Fibroblast of villous mesenchyme (primary cell): ENCODE measurements around the gene TRPC6. TPM values are rescaled to one million over a fixed set of nuclear protein-coding genes. Genes with fewer than 3 reads are reported as not detected.
"Not testable (repeated sequence)": the region's sequence is repeated elsewhere in the genome, so short reads cannot be mapped to it uniquely, and the experiment has no call there.

ENCODE experiments used
- DNase-seq: peaks from one replicate; pipeline ENCODE4 v3.0.0-alpha.2; 2010; ENCODE audit warnings: low read depth
- H3K4me3 ChIP-seq: 2 replicates; pipeline ENCODE4 v1.5.1; 2011; ENCODE audit warnings: low read depth, mild to moderate bottlenecking, low read length
- total RNA-seq: library from RNA; depleted of rRNA; stranded (reverse); fragments of >200 nt; gene quantifications from 2 replicates; pipeline ENCODE4 v1.2.3, GENCODE V29; 2012
- TF ChIP-seq, protein P1 (sequence below): IDR thresholded peaks from 2 replicates; pipeline ENCODE4 v1.5.1; 2012; ENCODE audit warnings: low read depth, mild to moderate bottlenecking, low read length; ENCODE audit not compliant: insufficient read depth

The TRPC6 gene
- total RNA-seq, 1 donor: 35.8 TPM

DNA sequence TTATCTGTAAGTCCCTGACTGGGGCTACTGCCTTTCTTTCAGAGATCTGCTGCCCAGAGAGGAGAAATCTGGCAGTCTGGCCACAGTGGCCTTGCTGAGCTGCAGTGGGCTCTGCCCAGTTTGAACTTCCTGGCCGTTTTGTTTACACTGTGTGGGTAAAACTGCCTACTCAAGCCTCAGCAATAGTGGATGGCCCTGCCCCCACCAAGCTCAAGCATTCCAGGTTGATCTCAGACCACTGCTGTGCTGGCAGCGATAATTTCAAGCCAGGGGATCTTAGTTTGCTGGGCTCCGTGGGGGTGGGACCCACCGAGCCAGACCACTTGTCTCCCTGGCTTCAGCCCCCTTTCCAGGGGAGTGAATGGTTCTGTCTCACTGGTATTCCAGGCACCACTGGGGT, 117.5 kb downstream of the TRPC6 start:
- H3K4me3 ChIP-seq: no peak overlapping the region
- TF ChIP-seq, protein P1, sequence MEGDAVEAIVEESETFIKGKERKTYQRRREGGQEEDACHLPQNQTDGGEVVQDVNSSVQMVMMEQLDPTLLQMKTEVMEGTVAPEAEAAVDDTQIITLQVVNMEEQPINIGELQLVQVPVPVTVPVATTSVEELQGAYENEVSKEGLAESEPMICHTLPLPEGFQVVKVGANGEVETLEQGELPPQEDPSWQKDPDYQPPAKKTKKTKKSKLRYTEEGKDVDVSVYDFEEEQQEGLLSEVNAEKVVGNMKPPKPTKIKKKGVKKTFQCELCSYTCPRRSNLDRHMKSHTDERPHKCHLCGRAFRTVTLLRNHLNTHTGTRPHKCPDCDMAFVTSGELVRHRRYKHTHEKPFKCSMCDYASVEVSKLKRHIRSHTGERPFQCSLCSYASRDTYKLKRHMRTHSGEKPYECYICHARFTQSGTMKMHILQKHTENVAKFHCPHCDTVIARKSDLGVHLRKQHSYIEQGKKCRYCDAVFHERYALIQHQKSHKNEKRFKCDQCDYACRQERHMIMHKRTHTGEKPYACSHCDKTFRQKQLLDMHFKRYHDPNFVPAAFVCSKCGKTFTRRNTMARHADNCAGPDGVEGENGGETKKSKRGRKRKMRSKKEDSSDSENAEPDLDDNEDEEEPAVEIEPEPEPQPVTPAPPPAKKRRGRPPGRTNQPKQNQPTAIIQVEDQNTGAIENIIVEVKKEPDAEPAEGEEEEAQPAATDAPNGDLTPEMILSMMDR: no peak
- no peak for DNase-seq

DNA sequence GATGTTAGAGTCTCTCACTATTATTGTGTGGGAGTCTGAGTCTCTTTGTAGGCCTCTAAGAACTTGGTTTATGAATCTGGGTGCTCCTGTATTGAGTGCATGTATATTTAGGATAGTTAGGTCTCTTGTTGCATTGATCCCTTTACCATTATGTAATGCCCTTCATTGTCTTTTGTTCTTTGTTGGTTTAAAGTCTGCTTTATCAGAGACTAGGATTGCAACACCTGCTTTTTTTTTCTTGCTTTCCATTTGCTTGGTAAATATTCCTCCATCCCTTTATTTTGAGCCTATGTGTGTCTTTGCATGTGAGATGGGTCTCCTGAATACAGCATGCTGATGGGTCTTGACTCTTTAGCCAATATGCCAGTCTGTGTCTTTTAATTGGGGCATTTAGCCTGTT, 119.4 kb downstream of the TRPC6 start:
- not testable (repeated sequence) for H3K4me3 ChIP-seq, DNase-seq

DNA sequence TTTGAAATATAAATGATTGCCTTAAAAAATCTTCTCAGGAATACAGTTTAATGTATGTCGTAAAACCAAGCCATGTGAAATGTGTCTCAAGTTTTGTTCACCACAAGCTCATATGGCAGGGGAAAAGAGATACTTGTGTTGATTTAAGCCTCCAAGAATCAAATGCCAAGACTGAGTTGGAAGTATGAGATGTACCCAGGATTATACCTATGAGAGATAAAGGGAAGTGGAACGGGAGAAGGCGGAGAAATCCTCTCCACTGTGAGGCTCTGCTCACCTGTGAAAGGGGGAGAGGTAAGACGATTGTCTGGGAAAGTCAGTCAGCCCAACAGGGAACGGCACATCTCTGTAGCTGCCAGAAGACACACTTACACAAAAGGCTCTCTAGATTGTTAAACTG, 124.8 kb downstream of the TRPC6 start:
- no peak for DNase-seq
- TF ChIP-seq, protein P1: no peak
- H3K4me3 ChIP-seq: no peak overlapping the region

DNA sequence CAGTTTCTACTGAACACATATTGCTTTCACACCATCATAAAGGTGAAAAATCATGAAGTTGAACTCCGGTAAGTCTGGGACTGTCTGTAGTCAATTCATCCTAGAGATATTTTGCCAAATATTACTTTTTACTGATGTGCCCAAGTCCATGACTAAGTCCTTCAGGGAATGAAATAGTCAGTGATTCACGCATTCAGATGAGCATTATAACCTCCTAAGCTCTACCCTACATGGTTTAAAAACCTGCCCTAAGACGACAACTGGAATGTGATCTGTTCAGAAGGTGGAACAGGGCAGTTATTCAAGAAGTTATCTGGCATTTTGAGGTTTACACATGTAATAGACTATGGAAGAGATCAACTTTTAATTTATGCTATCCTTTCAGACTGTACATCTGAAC, 125.6 kb downstream of the TRPC6 start:
- no peak for DNase-seq
- TF ChIP-seq, protein P1: no peak
- H3K4me3 ChIP-seq: no peak overlapping the region

DNA sequence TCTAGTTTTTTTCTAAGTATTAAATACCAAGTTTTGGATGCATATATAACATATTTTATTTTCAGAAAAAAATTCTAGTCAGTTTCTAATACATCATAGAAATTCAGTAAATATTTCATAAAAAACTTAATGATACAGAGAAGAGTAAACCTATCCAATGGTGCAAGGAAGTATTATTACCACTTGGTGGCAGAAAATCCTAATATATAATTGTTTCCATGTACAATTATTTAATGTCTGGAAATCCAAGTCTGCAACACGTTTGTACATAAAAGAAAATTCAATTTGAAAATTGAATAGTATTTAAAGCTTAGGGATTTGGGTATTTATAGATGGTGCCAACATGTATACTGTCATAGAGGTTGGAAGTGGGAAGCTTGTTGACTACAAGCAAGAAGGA, 127.0 kb downstream of the TRPC6 start:
- DNase-seq: peak; percentile 30
- no peak overlapping the region for H3K4me3 ChIP-seq
- TF ChIP-seq, protein P1: peak; percentile 10

DNA sequence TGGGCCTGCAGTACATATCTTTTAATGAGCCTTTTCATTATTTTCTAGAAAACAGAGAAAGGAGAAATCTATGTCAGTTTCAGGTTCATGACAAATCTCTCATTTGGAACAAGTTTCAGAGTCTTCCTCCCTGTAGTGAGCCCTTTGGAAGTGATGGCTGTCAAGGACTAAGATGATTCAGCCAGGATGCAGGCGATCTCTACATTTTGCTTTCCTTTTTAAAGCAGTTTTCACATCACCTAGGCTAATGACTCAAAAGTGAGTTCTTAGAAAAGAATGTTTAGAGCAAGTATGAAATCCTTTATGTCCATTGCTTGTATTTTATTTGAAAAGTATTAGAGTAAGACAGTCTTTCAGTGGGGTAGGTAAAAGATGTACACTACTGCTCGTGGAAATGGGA, 130.1 kb downstream of the TRPC6 start:
- TF ChIP-seq, protein P1: no peak
- no peak for DNase-seq
- H3K4me3 ChIP-seq: no peak overlapping the region

DNA sequence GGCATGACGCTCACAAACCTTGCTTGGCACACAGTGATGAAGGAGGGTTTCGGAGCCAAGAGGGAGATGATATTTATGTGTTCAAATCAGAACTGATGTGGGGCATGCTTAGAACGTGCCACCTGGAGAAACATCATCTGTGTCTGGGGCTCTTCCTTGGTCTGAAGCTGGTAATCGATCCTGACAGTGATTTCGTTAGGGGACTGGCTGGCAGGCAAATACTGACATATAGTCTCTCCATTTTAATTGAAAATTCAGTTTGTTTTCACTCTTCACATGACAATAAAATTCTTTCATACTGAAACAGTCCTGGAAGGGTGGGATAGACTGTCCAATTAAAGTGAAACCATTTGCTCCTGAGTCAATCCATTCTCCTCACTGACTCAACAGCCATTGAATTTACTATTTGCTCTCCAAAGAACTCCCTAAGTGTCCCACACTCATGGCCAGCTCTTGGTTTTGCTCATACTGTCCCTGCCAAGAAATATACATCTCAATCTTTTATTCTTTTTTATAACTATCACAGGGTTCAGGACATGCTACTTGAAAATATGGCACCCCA, 134.8 kb downstream of the TRPC6 start:
- TF ChIP-seq, protein P1: no peak
- no peak overlapping the region for H3K4me3 ChIP-seq
- no peak for DNase-seq
